ENCODE results near the gene C4BPA.

C4BPA gene

GRCh38 chr1:207069858-207070506 lies 34.1 kb upstream of the C4BPA start:
- Mint-ChIP-seq H3K27me3 (ENCODE audit: low read depth) (peaks cover 6% of the 10 kb centered on the region), H3K4me1 (ENCODE audit: low read depth) (peaks cover 26% of the 10 kb centered on the region), H3K4me3 (no peak overlapping the region), H3K36me3 (ENCODE audit: low read depth) (peaks cover 11% of the 10 kb centered on the region), H3K27ac (peak overlapping the region; percentile 16), H3K9me3 (no peaks in the 10 kb centered on the region)

DNA sequence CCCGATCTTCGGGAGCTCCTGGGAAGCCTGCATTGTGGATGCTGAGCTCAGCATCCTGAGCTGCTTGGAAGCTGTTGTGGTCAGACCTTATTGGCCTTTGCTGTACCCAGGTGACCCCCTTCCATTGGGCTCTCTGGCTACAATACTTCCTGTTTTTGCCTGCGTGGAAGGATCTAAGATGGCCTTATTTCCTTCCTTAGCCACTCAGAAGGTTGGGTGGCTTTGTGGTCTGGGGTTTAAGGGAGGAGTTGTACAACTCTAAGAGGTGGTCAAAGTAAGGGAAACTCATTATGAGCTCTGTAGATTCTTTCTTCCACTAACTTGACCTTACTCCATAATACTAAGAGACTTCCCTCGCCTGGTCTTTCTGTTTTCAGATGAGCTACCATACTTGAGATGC lies 33.2 kb upstream of the C4BPA start:
- Mint-ChIP-seq H3K9me3 (no peaks in the 10 kb centered on the region), H3K36me3 (ENCODE audit: low read depth) (peaks cover 11% of the 10 kb centered on the region), H3K27ac (peak overlapping the region; percentile 58), H3K27me3 (ENCODE audit: low read depth) (peaks cover 6% of the 10 kb centered on the region), H3K4me3 (no peak overlapping the region), H3K4me1 (ENCODE audit: low read depth) (peaks cover 26% of the 10 kb centered on the region)

DNA sequence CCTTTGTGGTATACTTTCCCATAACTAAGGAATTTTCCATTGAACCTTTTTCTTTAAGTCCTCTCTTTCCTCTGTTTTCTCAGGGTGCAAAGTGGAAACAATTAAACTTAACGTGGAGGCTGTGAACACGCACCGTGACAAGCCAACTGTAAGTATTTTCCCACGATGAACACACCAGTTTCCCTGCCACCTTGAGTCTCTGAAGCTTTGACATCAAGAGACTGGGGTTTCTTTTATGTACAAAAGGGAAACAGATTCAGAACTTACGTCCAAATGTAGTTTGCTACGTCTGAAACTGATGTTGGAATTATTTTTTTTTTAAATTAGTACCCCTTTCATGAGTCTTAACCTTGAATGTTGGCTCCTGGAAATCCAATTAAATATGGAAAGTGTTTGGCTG lies 32.6 kb upstream of the C4BPA start:
- Mint-ChIP-seq H3K36me3 (ENCODE audit: low read depth) (peaks cover 11% of the 10 kb centered on the region), H3K27me3 (ENCODE audit: low read depth) (peaks cover 9% of the 10 kb centered on the region), H3K27ac (no peak overlapping the region), H3K9me3 (no peaks in the 10 kb centered on the region), H3K4me1 (ENCODE audit: low read depth) (peaks cover 26% of the 10 kb centered on the region), H3K4me3 (no peak overlapping the region)

DNA sequence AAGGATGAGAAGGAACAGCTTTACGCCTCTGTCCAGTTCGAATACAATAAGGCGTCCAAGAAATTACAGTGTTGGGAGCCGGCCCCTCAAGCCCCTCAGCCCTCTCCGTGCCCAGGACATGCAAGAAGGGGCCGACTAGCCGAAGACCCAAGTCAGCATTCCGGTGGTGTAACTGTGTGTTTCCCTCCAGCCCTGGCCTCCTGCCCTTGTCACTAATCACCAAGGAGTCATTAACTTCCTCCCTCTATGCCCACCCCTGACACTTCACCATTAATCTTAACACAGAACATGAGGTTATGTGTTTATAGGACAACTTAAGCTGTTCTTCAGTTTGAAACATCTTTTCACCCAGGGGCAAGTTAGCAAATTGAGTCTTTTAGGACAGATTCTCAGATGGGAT lies 31.8 kb upstream of the C4BPA start:
- Mint-ChIP-seq H3K9me3 (no peaks in the 10 kb centered on the region), H3K27ac (no peak overlapping the region)

DNA sequence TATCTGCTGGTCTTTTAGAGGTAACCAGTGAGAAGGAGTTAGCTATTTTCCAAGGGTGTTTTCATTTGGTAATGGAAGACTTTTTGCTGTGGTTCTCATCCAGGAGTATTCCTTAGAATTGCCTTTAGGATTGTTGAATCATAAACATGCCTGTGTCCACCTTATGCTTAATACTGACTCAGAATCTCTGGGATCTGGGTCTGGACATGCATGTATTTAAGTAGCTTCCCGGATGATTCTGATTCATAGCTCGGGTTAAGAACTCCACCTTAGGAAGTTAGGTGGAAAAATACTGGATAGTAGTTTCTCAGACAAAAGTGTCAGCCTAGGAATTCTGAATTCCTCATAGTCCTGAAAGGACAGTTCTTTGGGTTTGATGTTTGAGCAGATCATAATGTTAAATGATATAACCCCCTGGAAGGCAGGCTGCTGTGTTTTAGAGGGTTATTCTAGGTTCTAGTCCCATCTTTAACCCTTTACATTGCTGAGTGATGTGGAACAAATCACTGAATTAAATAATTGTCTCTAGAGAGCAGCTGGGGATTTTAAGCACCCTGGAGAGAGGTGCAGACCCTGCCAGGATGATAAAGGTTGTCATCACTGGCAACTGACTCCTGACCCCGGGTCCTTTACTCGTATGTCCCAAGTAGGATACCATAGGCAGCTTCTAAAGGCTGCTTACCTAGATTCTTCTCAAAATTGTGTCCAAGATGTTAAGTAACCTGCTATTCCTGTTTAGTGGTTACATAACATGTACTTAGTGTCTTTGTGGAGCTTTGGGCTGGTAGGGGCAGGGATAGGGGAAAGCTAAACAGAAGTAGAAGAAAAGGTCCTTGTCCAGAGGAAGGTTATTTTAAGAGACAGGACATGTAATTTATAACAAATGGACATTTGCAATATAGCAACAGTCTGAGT lies 29.9 kb upstream of the C4BPA start:
- Mint-ChIP-seq H3K27ac (no peak overlapping the region), H3K4me1 (ENCODE audit: low read depth) (peaks cover 23% of the 10 kb centered on the region), H3K9me3 (no peaks in the 10 kb centered on the region), H3K27me3 (ENCODE audit: low read depth) (peaks cover 20% of the 10 kb centered on the region), H3K36me3 (ENCODE audit: low read depth) (peaks cover 4% of the 10 kb centered on the region), H3K4me3 (no peak overlapping the region)

More for the DNA sequence above, 31.8 kb upstream of the C4BPA start:
- Mint-ChIP-seq H3K4me3 (no peak overlapping the region), H3K4me1 (ENCODE audit: low read depth) (peaks cover 26% of the 10 kb centered on the region), H3K27me3 (ENCODE audit: low read depth) (peaks cover 13% of the 10 kb centered on the region), H3K36me3 (ENCODE audit: low read depth) (peaks cover 11% of the 10 kb centered on the region)

DNA sequence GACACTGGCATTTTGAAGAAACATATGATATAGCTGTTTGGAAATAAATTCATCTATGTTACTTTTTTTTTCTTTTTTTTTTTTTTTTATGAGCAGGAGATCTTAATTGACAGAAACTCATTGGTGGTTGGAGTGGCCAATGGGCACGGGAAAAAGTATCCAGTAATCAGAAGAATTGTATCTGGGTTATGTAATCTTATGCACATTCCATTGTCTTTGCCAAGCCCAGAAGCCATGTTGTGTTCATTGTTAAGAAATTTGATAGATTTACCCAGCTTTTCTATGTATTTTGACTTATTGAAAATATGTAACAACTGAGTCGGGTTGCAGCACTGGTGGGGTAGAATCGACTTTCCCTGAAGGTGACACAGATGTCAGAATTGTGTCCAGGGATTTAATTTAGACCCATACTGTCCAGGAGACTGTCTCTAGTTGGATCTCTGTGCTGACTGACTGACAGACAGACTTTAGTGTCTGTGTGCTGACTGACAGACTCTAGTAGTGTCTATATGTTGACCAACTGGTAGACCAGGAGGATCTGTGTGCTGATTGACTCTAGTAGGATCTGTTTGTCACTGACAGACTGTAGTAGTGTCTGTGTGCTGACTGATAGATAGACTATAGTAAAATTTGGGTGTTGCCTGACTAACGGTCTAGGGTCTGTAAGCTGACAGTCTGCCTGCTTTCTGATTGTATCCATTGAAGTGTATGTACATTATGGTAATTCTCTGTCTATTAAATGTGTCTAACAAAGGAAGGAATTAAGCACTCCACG lies 27.7 kb upstream of the C4BPA start:
- Mint-ChIP-seq H3K4me1 (ENCODE audit: low read depth) (peaks cover 7% of the 10 kb centered on the region), H3K9me3 (no peaks in the 10 kb centered on the region), H3K27me3 (ENCODE audit: low read depth) (peaks cover 22% of the 10 kb centered on the region), H3K4me3 (no peak overlapping the region), H3K36me3 (ENCODE audit: low read depth) (peaks cover 2% of the 10 kb centered on the region), H3K27ac (no peak overlapping the region)

GRCh38 chr1:207077012-207077411 lies 27.0 kb upstream of the C4BPA start:
- Mint-ChIP-seq H3K36me3 (ENCODE audit: low read depth) (peaks cover 2% of the 10 kb centered on the region), H3K27ac (no peak overlapping the region), H3K4me3 (no peak overlapping the region), H3K27me3 (ENCODE audit: low read depth) (peaks cover 26% of the 10 kb centered on the region), H3K9me3 (no peaks in the 10 kb centered on the region), H3K4me1 (ENCODE audit: low read depth) (peaks cover under 1% of the 10 kb centered on the region)

- Mint-ChIP-seq H3K27ac (no peak overlapping the region), H3K36me3 (ENCODE audit: low read depth) (peaks cover 2% of the 10 kb centered on the region), H3K9me3 (no peaks in the 10 kb centered on the region), H3K4me1 (ENCODE audit: low read depth) (no peaks in the 10 kb centered on the region), H3K4me3 (no peak overlapping the region), H3K27me3 (ENCODE audit: low read depth) (peaks cover 31% of the 10 kb centered on the region)
Measured at GRCh38 chr1:207077470-207078377, 26.3 kb upstream of the C4BPA start.

DNA sequence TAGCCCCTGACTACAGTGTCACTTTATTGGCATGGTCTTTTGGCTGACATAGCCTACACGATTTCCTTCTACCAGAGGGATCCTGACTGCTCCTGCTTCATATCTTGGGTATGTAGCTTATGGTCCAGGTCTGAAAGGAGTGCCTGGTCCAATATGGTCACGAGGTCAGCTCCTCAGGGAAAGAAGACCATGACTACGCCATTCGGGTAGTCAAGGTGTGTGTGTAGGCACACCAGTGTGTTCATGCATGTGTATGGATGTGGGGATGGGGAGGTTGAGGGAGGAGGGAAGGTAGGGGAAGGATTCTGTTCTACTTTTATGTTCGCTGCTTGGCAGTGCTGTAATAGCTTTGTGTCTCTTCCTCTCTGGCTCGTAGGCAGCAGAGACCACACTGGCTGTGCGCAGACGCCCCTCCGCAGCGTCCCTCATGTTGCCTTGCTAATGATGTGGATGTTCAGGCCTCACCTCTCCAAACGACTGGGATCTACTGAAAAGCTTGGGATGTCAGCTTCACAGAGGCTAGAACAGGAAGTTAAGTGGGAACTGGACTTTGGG lies 25.4 kb upstream of the C4BPA start:
- H3K4me3 Mint-ChIP-seq, result no peak overlapping the region
- no peaks in the 10 kb centered on the region for H3K36me3 Mint-ChIP-seq (ENCODE audit: low read depth)

DNA sequence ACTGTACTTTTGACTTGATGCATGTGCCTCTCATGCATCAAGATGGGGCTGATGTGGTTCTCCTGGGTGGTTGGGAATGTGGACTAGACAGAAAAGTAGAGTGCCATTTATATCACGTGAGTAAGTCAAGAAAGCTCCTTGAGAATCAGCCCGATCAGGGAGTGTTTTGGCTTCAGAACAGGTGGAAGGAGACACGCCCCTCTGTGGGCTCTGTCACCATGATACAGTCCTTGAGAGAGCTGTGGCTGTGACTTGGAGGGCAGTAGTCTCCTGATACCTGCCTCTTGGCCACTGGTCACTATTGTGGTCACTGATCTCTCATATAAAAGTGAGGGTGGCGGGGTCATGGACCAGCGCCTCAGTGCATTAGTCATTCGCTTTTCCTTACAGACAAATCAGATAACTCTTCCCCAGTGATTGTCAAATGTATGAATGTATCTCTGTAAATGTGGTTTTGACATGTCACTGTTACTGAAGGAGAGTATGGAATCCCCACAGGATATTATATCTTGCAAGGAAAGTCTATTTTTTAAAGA lies 24.3 kb upstream of the C4BPA start:
- Mint-ChIP-seq H3K4me3 (no peak overlapping the region), H3K4me1 (ENCODE audit: low read depth) (peaks cover 9% of the 10 kb centered on the region), H3K27ac (no peak overlapping the region), H3K9me3 (no peaks in the 10 kb centered on the region), H3K36me3 (ENCODE audit: low read depth) (no peaks in the 10 kb centered on the region), H3K27me3 (ENCODE audit: low read depth) (peaks cover 33% of the 10 kb centered on the region)

More for the DNA sequence above, 25.4 kb upstream of the C4BPA start:
- H3K9me3 Mint-ChIP-seq, result no peaks in the 10 kb centered on the region
- peaks cover 2% of the 10 kb centered on the region for H3K4me1 Mint-ChIP-seq (ENCODE audit: low read depth)
- H3K27me3 Mint-ChIP-seq (ENCODE audit: low read depth), result peaks cover 35% of the 10 kb centered on the region
- no peak overlapping the region for H3K27ac Mint-ChIP-seq

- H3K27me3 Mint-ChIP-seq (ENCODE audit: low read depth), result peaks cover 31% of the 10 kb centered on the region
- no peaks in the 10 kb centered on the region for H3K9me3 Mint-ChIP-seq
- peaks cover 15% of the 10 kb centered on the region for H3K4me1 Mint-ChIP-seq (ENCODE audit: low read depth)
- H3K36me3 Mint-ChIP-seq (ENCODE audit: low read depth), result no peaks in the 10 kb centered on the region
- H3K4me3 Mint-ChIP-seq, result no peak overlapping the region
- H3K27ac Mint-ChIP-seq, result no peak overlapping the region
Measured at GRCh38 chr1:207081088-207081487, 22.9 kb upstream of the C4BPA start.

GRCh38 chr1:207081806-207082205 lies 22.2 kb upstream of the C4BPA start:
- Mint-ChIP-seq H3K4me1 (ENCODE audit: low read depth) (peaks cover 15% of the 10 kb centered on the region), H3K36me3 (ENCODE audit: low read depth) (no peaks in the 10 kb centered on the region), H3K27me3 (ENCODE audit: low read depth) (peaks cover 25% of the 10 kb centered on the region), H3K4me3 (no peak overlapping the region), H3K27ac (no peak overlapping the region), H3K9me3 (no peaks in the 10 kb centered on the region)

DNA sequence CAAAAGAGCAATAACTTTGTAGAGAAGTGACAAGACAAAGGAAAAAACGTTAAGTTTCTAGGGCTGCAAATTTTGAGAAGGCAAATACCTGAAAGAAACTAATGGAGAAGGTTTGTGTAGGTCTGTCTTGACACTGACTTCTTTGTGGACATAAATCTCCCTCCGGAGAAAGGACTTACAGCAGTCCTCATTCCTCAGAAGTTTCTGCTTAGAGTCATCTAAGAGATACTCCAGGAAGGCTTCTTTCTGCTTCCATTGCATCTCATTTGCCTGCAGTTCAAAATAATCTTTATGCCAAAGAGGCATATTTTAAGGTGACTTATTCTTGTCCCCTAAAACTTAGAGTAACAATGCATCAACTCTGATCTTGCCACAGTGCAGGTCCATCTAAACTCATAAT lies 19.8 kb upstream of the C4BPA start:
- Mint-ChIP-seq H3K4me1 (ENCODE audit: low read depth) (peaks cover 27% of the 10 kb centered on the region), H3K27me3 (ENCODE audit: low read depth) (peaks cover 18% of the 10 kb centered on the region), H3K9me3 (no peaks in the 10 kb centered on the region), H3K36me3 (ENCODE audit: low read depth) (no peaks in the 10 kb centered on the region), H3K4me3 (no peak overlapping the region), H3K27ac (no peak overlapping the region)
